Esophagus squamous epithelium (tissue), 4 donors: ENCODE measurements around the gene RALGPS1.

Source experiments
- POLR2A ChIP-seq, 4 donors: fragments of 450-650 bp; IDR thresholded peaks; one replicate each; pipeline ENCODE4 v1.6.1; 2017; ENCODE audit warnings: antibody characterized with exemption in 4 of 4, mild to moderate bottlenecking in 4 of 4, moderate library complexity in 3 of 4
- TF ChIP-seq, protein P1 (sequence below), 6 experiments: fragments of 450-650 bp in 4 of 6; fragments of 200-600 bp in 2 of 6; sonication (generic) in 2 of 6; IDR thresholded peaks; one replicate each; pipeline ENCODE4 v1.5.1; 2016 to 2019; ENCODE audit warnings: antibody characterized with exemption in 6 of 6, mild to moderate bottlenecking in 4 of 6, moderate library complexity in 4 of 6

DNA sequence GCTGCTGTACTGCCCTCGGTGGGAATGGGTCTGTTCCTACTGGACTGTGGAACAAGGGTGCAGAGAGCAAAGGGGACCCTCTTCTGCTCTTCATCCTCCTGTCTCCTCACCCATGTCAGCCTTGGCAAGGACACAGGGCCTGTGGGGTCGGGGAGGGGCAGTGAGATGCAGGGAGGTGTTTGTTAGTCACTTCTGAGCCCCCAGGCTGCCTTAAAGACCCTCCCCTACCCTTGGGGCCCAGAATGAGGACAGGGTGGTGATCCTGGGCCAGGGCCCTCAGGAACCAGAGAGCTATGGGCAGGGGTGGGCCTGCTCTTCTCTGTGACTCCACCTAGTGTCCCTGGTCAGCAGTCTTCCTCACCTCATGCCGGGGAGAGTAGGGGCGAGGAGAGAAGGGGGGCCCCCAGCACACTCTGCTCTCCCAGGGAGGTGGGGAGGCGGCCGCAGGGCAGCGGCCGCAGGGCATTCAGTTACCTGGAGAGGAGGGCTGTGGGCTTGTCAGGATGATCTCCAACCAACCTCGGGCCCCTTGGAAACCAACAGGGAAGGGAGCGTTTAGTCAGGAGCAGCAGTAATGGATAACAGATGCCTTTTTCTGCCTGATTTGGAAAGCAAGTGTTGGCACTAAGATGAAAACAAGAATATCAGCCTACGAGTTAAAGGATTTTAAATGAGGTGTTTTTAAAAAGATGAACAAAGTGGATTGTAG lies 288.0 kb downstream of the RALGPS1 start:
- TF ChIP-seq, protein P1, sequence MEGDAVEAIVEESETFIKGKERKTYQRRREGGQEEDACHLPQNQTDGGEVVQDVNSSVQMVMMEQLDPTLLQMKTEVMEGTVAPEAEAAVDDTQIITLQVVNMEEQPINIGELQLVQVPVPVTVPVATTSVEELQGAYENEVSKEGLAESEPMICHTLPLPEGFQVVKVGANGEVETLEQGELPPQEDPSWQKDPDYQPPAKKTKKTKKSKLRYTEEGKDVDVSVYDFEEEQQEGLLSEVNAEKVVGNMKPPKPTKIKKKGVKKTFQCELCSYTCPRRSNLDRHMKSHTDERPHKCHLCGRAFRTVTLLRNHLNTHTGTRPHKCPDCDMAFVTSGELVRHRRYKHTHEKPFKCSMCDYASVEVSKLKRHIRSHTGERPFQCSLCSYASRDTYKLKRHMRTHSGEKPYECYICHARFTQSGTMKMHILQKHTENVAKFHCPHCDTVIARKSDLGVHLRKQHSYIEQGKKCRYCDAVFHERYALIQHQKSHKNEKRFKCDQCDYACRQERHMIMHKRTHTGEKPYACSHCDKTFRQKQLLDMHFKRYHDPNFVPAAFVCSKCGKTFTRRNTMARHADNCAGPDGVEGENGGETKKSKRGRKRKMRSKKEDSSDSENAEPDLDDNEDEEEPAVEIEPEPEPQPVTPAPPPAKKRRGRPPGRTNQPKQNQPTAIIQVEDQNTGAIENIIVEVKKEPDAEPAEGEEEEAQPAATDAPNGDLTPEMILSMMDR (IDR thresholded peaks at IDR 0.05), result no peak
- no peak for TF ChIP-seq POLR2A (IDR thresholded peaks at IDR 0.05)
